CD4-positive, alpha-beta T cell treated with Interleukin-4 for 1 hour (primary cell): ENCODE measurements around the gene HBZ.
"Not testable (repeated sequence)": the region's sequence is repeated elsewhere in the genome, so short reads cannot be mapped to it uniquely, and the experiment has no call there.

ENCODE experiments used
- DNase-seq, 2 donors: peaks; one replicate each; pipeline ENCODE4 v3.0.0-alpha.2; 2020 to 2022

The HBZ gene

GRCh38 chr16:138049-138417 is 14.4 kb upstream of the HBZ start:
- peak in 1 of 2 donors; percentile 33 for DNase-seq

- DNase-seq = no peak
Observed at GRCh38 chr16:140175-140857, 12.1 kb upstream of the HBZ start.

DNA sequence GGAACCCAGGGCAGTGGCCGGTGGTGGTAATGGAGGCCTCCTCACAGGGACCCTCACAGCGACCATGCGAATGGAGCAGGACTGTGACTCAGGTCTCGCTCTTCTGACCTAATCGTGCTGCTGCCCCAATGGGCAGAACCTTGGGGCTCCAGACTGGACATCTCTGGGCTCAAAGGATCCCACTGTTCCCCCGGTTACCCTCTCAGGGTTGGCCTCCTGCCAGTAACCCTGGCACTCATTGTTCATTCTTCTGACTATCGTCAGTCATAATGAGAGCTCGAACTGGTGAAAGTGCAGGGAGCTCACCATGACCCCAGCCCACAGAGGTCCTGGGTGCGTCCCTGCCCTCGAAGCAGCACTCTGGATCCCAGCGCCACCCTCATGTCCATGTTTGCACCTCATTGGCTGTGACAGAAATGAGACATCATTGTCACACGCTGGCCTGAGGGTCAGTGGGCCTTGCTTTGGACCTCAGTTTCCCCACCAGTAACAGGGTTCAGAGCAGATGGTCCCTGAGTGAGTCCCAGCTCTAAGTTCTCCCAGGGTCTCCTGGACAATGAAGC is 10.0 kb upstream of the HBZ start:
- no peak for DNase-seq

GRCh38 chr16:143047-143446 is 9.4 kb upstream of the HBZ start:
- DNase-seq = no peak

DNA sequence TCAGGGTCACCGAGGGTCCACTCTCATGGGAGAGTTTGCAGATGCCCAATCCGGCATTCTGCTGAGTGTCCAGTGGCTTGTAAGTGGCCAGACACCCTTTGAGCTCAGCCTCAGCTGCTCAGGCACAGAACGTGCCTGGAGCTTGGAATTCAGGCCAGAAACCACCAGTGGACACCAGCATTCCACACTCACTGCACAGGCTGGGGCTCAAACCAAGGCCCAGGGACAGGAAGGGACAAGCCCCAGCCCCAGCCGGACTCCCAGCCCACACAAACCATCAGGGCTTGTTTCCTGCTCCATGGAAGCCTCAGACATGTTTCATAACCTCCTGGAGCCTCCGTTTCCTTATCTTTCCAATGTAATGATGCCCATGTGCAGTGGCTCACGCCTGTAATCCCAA is 9.0 kb upstream of the HBZ start:
- no peak for DNase-seq

DNA sequence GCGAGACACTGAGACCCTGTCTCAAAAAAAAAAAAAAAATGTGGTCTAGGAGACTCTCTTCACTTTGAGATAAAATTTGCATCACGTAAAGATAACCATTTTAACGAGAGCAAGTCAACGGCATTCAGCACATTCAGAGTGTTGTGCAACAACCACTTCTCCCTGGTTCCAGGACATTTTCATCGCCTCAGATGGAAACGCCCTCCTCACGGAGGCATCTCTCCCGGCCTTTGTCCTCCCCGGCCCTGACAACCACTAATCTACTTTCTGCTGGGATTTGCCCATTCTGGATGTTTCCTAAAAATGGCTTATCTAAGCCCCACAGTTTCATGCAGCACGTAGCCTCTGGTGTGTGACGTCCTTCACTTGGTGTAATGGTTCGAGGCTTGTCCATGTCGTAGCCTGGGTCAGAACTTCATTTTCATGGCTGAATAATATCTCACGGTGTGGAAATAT is 7.6 kb upstream of the HBZ start:
- no peak for DNase-seq

- no peak for DNase-seq
Observed at GRCh38 chr16:146646-147045, 5.8 kb upstream of the HBZ start.

DNA sequence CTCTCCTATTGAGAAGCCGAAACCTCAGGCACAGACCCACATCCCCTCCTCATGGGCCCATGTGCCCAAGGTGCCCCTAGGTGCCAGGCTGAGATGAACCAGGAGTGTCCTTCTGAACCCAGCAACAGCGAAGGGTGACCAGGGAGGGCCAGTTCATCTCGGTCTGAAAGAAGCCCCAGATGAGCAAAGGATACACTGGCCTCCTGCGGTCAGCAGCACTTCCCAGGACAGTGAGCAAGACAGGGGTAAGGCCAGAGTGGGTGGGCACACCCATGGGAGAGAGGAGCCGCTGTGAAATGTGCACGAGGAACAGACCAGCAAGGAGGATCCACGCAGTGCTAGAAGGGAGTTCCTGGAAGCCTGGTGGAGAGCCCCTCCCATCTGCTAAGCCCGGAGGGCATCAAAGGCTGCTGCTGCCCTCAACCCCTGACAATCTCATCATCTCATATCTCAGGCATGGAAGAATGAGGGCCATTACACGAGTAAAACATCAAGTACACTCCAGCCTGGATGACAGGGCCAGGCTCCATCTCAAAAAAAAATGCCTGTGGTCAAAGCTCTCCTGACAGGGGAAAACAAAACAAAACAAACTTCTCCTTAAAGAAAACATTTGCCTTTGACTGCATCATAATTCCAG is 3.3 kb upstream of the HBZ start:
- no peak for DNase-seq

DNA sequence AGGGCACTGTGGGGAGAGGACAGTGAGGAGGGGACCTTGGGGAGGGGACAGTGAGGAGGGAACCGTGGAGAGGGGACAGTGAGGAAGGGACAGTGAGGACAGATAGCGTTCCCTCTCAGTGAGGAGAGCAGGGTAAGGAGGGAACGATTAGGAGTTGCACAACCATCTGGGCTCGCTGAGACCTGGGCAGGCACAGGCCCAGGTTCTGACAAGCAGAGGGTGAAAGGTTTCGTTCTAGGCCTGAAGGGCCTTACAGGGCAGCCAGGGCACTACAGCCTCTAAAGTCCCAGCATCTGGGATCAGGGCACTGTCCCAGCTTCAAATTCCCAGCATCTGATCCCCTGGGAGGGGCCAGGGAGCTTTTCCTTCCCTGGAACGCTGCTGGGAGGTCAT is 681 bp downstream of the HBZ start:
- not testable (repeated sequence) for DNase-seq

DNA sequence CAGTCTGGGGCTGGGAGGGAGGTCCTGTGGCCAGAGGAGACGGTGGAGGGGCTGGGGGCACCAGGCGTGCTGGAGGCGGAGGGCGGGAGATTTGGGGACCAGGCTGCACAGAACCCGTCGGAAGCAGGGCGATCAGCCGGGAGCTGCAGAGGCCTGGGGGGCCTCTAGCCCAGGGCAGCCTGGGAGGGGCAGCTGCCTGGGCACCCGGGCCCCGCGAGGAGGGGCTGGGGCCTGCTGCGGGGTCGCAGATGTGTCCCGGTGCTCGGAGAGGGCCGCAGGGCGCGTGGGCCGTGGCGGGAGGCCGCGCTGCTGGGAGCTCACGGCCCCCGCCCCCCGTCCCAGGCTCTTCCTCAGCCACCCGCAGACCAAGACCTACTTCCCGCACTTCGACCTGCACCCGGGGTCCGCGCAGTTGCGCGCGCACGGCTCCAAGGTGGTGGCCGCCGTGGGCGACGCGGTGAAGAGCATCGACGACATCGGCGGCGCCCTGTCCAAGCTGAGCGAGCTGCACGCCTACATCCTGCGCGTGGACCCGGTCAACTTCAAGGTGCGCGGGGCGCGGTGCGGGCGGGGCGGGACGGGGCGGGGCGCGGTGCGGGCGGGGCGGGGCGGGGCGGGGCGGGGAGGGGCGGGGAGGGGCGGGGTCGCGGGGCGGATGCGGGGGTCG is 1.2 kb downstream of the HBZ start:
- not testable (repeated sequence) for DNase-seq

DNA sequence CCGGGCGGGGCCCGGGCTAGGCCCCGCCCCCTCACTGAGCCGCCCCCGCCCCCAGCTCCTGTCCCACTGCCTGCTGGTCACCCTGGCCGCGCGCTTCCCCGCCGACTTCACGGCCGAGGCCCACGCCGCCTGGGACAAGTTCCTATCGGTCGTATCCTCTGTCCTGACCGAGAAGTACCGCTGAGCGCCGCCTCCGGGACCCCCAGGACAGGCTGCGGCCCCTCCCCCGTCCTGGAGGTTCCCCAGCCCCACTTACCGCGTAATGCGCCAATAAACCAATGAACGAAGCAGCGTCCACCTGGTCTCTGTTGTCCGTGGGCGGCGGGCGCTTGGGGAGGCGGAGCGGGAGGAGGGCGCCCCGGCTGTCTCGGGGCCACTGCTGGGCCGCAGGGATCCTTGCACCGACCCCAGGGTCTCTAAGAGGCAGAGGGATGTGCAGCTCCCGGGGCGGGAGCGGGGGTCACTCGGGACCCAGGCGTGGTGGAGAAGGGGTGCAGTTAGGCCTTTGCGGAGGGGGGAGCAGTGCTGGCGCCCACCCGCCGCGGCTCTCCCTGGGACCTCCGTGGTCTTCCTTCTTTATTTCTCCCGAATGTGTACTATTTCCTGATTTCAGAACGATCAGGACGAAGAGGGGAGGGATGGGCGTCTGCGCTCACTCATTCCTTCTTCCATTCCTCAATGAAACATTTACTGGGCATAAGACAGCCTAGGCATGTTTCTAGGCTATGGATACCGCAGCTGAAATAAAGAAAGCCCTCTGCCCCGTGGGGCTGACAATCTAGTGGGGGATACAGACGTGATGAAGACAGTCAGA is 2.0 kb downstream of the HBZ start:
- peak in 1 of 2 donors; percentile 22 for DNase-seq

- no peak for DNase-seq
Observed at GRCh38 chr16:155031-155398, 2.6 kb downstream of the HBZ start.

DNA sequence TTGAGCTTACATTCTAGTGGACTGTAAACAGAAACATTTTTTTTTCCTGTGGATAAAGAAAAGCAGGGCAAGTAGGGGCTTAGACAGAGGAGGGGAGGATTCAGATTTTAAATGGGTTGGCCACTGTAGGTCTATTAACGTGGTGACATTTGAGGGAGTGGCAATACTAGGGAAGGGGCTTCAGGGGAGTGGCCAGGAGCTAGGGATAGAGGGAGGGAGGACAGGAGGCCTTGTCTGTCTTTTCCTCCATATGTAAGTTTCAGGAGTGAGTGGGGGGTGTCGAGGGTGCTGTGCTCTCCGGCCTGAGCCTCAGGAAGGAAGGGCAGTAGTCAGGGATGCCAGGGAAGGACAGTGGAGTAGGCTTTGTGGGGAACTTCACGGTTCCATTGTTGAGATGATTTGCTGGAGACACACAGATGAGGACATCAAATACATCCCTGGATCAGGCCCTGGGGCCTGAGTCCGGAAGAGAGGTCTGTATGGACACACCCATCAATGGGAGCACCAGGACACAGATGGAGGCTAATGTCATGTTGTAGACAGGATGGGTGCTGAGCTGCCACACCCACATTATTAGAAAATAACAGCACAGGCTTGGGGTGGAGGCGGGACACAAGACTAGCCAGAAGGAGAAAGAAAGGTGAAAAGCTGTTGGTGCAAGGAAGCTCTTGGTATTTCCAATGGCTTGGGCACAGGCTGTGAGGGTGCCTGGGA is 6.8 kb downstream of the HBZ start:
- no peak for DNase-seq

- not testable (repeated sequence) for DNase-seq
Observed at GRCh38 chr16:160242-160641, 7.8 kb downstream of the HBZ start.

- DNase-seq = no peak
Observed at GRCh38 chr16:160691-161190, 8.3 kb downstream of the HBZ start.

DNA sequence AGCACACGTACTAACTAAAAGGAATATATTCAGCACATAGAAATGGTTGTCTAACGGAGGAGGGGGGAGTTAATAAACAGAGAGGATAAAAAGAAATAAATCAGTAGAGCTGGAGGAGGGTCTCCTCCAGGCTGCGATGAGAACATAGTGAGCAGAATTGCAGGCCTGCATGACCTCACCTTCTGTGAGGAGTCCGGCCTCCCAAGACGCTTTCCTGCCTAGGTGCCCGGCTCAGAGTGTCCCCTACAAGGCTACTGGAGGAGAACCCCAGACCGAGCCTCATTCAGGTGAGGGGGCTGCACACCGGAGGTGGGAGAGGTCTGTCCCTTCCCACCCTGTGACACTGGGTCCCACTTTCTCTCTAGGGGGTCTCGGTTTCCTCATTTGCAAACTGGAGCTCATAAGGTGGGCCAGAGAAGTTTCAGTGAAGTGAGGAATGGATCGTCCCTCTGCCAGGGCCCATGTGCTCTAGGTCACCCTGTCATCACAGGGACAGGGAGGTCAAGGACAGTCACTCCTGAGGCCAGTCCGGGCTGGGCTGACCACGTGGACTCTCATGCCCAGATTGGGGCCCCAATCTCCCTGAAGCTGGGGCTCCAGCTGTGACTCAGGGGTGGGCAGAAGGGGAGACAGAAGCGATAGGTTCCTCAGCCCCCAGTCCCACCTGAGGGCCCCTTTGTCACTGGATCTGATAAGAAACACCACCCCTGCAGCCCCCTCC is 10.0 kb downstream of the HBZ start:
- no peak for DNase-seq

- not testable (repeated sequence) for DNase-seq
Observed at GRCh38 chr16:163139-163538, 10.7 kb downstream of the HBZ start.

- DNase-seq = not testable (repeated sequence)
Observed at GRCh38 chr16:163696-164095, 11.3 kb downstream of the HBZ start.

GRCh38 chr16:164134-164823 is 11.8 kb downstream of the HBZ start:
- not testable (repeated sequence) for DNase-seq

DNA sequence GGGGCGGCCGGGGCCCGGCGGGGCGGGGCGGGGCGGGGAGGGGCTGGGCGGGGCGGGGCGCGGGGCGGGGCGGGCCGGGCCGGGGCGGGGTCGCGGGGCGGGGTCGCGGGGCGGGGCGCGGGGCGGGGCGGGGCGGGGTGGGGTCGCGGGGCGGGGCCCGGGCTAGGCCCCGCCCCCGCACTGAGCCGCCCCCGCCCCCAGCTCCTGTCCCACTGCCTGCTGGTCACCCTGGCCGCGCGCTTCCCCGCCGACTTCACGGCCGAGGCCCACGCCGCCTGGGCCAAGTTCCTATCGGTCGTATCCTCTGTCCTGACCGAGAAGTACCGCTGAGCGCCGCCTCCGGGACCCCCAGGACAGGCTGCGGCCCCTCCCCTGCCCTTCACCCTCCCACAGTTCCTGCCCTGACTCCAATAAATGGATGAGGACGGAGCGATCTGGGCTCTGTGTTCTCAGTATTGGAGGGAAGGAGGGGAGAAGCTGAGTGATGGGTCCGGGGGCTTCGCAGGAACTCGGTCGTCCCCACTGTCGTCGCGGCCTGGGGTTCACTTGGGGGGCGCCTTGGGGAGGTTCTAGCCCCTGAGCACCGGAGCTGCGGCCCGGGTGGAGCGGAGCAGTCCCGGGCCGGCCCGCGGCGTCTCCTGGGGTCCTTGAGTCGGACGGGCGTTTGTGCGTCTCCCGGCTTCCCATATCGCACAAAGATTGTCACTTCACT is 12.5 kb downstream of the HBZ start:
- no peak for DNase-seq
